Stimulated activated naive CD8-positive, alpha-beta T cell treated with anti-CD3 and anti-CD28 coated beads, Interleukin-15, amount 100 ng/mL, for 72 hours (primary cell): ENCODE results near the gene BMP7.

Source experiments
- ATAC-seq: fragments of 150-1000 bp; cut with Tn5 transposase; 2 replicates; pipeline ENCODE4 v1.10.0; 2021; ENCODE audit warnings: mild to moderate bottlenecking, moderate library complexity
- DNase-seq, 2 donors: peaks; one replicate each; pipeline ENCODE4 v3.0.0; 2021 to 2022
- H3K27ac Mint-ChIP-seq, 2 donors: one replicate each; pipeline ENCODE4 v1.8.0; 2022; ENCODE audit warnings: mild to moderate bottlenecking in 2 of 2, mixed read lengths in 2 of 2, moderate library complexity in 2 of 2
- H3K27me3 Mint-ChIP-seq: one replicate; pipeline ENCODE4 v1.8.0; 2022; ENCODE audit warnings: mixed read lengths
- H3K4me1 Mint-ChIP-seq: one replicate; pipeline ENCODE4 v1.8.0; 2022; ENCODE audit warnings: mild to moderate bottlenecking, mixed read lengths
- H3K4me3 Mint-ChIP-seq, 2 donors: one replicate each; pipeline ENCODE4 v1.8.0; 2022; ENCODE audit warnings: mild to moderate bottlenecking in 2 of 2, mixed read lengths in 2 of 2, moderate library complexity in 1 of 2
- H3K9me3 Mint-ChIP-seq, 2 donors: one replicate each; pipeline ENCODE4 v1.8.0; 2022; ENCODE audit warnings: mixed read lengths in 2 of 2

BMP7 gene

GRCh38 chr20:57147185-57147584, 119.3 kb downstream of the BMP7 start:
- no peak for ATAC-seq
- Mint-ChIP-seq H3K27ac (peak overlapping the region in 1 of 2 donors; percentile 75), H3K9me3 (peaks cover 6 to 15% of the 10 kb centered on the region in 2 donors)

GRCh38 chr20:57146155-57146554, 120.3 kb downstream of the BMP7 start:
- no peak for ATAC-seq
- Mint-ChIP-seq H3K27ac (no peak overlapping the region), H3K4me1 (peaks cover 5% of the 10 kb centered on the region), H3K4me3 (no peak overlapping the region), H3K9me3 (peaks cover 6 to 15% of the 10 kb centered on the region in 2 donors), H3K27me3 (peaks cover 33% of the 10 kb centered on the region)
- DNase-seq, result no peak

More at GRCh38 chr20:57147185-57147584, 119.3 kb downstream of the BMP7 start:
- Mint-ChIP-seq H3K4me1 (peaks cover 5% of the 10 kb centered on the region), H3K4me3 (no peak overlapping the region), H3K27me3 (peaks cover 33% of the 10 kb centered on the region)
- DNase-seq, result no peak

- peaks cover 5% of the 10 kb centered on the region for H3K4me1 Mint-ChIP-seq
- peaks cover 6 to 15% of the 10 kb centered on the region in 2 donors for H3K9me3 Mint-ChIP-seq
- ATAC-seq, result no peak
- H3K27ac Mint-ChIP-seq, result no peak overlapping the region
- peaks cover 33% of the 10 kb centered on the region for H3K27me3 Mint-ChIP-seq
- H3K4me3 Mint-ChIP-seq, result no peak overlapping the region
- no peak for DNase-seq
Measured at GRCh38 chr20:57145089-57145631, 121.3 kb downstream of the BMP7 start.

GRCh38 chr20:57143173-57143572, 123.3 kb downstream of the BMP7 start:
- Mint-ChIP-seq H3K4me1 (peaks cover 5% of the 10 kb centered on the region), H3K4me3 (no peak overlapping the region), H3K9me3 (peaks cover 6 to 15% of the 10 kb centered on the region in 2 donors), H3K27ac (peak overlapping the region in 1 of 2 donors; percentile 32), H3K27me3 (peaks cover 22% of the 10 kb centered on the region)
- DNase-seq, result no peak
- no peak for ATAC-seq

- no peak overlapping the region for H3K4me3 Mint-ChIP-seq
- H3K27ac Mint-ChIP-seq, result peak overlapping the region in 1 of 2 donors; percentile 29
- peaks cover 6 to 13% of the 10 kb centered on the region in 2 donors for H3K9me3 Mint-ChIP-seq
- ATAC-seq (no peak), DNase-seq (no peak)
- peaks cover 17% of the 10 kb centered on the region for H3K27me3 Mint-ChIP-seq
- H3K4me1 Mint-ChIP-seq, result peaks cover 5% of the 10 kb centered on the region
Measured at GRCh38 chr20:57142667-57143066, 123.8 kb downstream of the BMP7 start.

- Mint-ChIP-seq H3K27ac (no peak overlapping the region), H3K4me3 (no peak overlapping the region), H3K27me3 (peaks cover 9% of the 10 kb centered on the region), H3K9me3 (peaks cover 0 to 1% of the 10 kb centered on the region in 2 donors), H3K4me1 (no peaks in the 10 kb centered on the region)
- DNase-seq (no peak), ATAC-seq (no peak)
Measured at GRCh38 chr20:57141492-57141891, 124.9 kb downstream of the BMP7 start.

GRCh38 chr20:57140416-57140965, 126.0 kb downstream of the BMP7 start:
- H3K27ac Mint-ChIP-seq, result no peak overlapping the region
- DNase-seq, result no peak
- H3K27me3 Mint-ChIP-seq, result peaks cover 18% of the 10 kb centered on the region
- H3K9me3 Mint-ChIP-seq, result no peaks in the 10 kb centered on the region
- H3K4me3 Mint-ChIP-seq, result no peak overlapping the region
- no peak for ATAC-seq
- H3K4me1 Mint-ChIP-seq, result no peaks in the 10 kb centered on the region

- no peaks in the 10 kb centered on the region for H3K4me1 Mint-ChIP-seq
- no peak for ATAC-seq
- peaks cover 27% of the 10 kb centered on the region for H3K27me3 Mint-ChIP-seq
- no peak for DNase-seq
- H3K27ac Mint-ChIP-seq, result no peak overlapping the region
- H3K4me3 Mint-ChIP-seq, result no peak overlapping the region
- H3K9me3 Mint-ChIP-seq, result no peaks in the 10 kb centered on the region
Measured at GRCh38 chr20:57139342-57140093, 126.9 kb downstream of the BMP7 start.

- DNase-seq (no peak), ATAC-seq (no peak)
- Mint-ChIP-seq H3K4me1 (no peaks in the 10 kb centered on the region), H3K27ac (no peak overlapping the region), H3K27me3 (peaks cover 36% of the 10 kb centered on the region), H3K9me3 (no peaks in the 10 kb centered on the region), H3K4me3 (no peak overlapping the region)
Measured at GRCh38 chr20:57138198-57138995, 128.0 kb downstream of the BMP7 start.

- H3K27me3 Mint-ChIP-seq, result peaks cover 37% of the 10 kb centered on the region
- ATAC-seq, result no peak
- no peaks in the 10 kb centered on the region for H3K4me1 Mint-ChIP-seq
- no peak for DNase-seq
- no peaks in the 10 kb centered on the region for H3K9me3 Mint-ChIP-seq
- no peak overlapping the region for H3K4me3 Mint-ChIP-seq
- H3K27ac Mint-ChIP-seq, result no peak overlapping the region
Measured at GRCh38 chr20:57137676-57138075, 128.8 kb downstream of the BMP7 start.

- DNase-seq (no peak), ATAC-seq (no peak)
- no peaks in the 10 kb centered on the region for H3K4me1 Mint-ChIP-seq
- H3K27ac Mint-ChIP-seq, result no peak overlapping the region
- H3K4me3 Mint-ChIP-seq, result no peak overlapping the region
- H3K27me3 Mint-ChIP-seq, result peaks cover 43% of the 10 kb centered on the region
- H3K9me3 Mint-ChIP-seq, result no peaks in the 10 kb centered on the region
Measured at GRCh38 chr20:57136734-57137133, 129.7 kb downstream of the BMP7 start.

GRCh38 chr20:57135875-57136274, 130.6 kb downstream of the BMP7 start:
- DNase-seq (no peak), ATAC-seq (no peak)
- Mint-ChIP-seq H3K27ac (no peak overlapping the region), H3K4me1 (no peaks in the 10 kb centered on the region), H3K4me3 (no peak overlapping the region), H3K27me3 (peaks cover 43% of the 10 kb centered on the region), H3K9me3 (no peaks in the 10 kb centered on the region)

GRCh38 chr20:57134804-57135203, 131.6 kb downstream of the BMP7 start:
- ATAC-seq (no peak), DNase-seq (no peak)
- Mint-ChIP-seq H3K27ac (no peak overlapping the region), H3K9me3 (no peaks in the 10 kb centered on the region), H3K4me1 (no peaks in the 10 kb centered on the region), H3K4me3 (no peak overlapping the region), H3K27me3 (peaks cover 43% of the 10 kb centered on the region)

GRCh38 chr20:57133926-57134650, 132.4 kb downstream of the BMP7 start:
- Mint-ChIP-seq H3K4me1 (no peaks in the 10 kb centered on the region), H3K27ac (no peak overlapping the region), H3K9me3 (no peaks in the 10 kb centered on the region), H3K4me3 (no peak overlapping the region), H3K27me3 (peaks cover 43% of the 10 kb centered on the region)
- ATAC-seq, result no peak
- DNase-seq, result no peak
